IMR-90 (cell line): ENCODE measurements around the gene MUC5B. TPM values are rescaled to one million over a fixed set of nuclear protein-coding genes. Genes with fewer than 3 reads are reported as not detected.

Source experiments
- ATAC-seq: fragments of 200-7000 bp; cut with Tn5 transposase; 2 replicates; pipeline ENCODE4 v1.9.1; 2020; ENCODE audit warnings: low read depth, mild to moderate bottlenecking, moderate library complexity
- BruUV-seq: library from RNA; stranded (reverse); fragments of 400-500 nt; replicated peaks from 2 replicates; lab custom pipeline; 2021; lab: Mats Ljungman, UMichigan
- CTCF ChIA-PET: fragments of 300-600 bp; formaldehyde crosslinking; extraction: SDS; loops from one replicate; lab custom pipeline; 2021; ENCODE audit warnings: antibody characterized with exemption; lab: Yijun Ruan, JAX
- POLR2A ChIA-PET: fragments of 300-600 bp; sonication (Branson Sonifier 250); formaldehyde crosslinking; loops from one replicate; lab custom pipeline; 2022; ENCODE audit warnings: antibody characterized with exemption; ENCODE audit not compliant: unreplicated experiment; lab: Charles Lee
- DNase-seq: peaks from one replicate; pipeline ENCODE4 v3.0.0; 2013
- H2AFZ ChIP-seq: replicated peaks from 2 replicates; pipeline ENCODE3; 2013; ENCODE audit warnings: low read length, mild to moderate bottlenecking; ENCODE audit not compliant: poor library complexity
- H2AK5ac ChIP-seq: 2 replicates; pipeline ENCODE4 v1.6.1; 2013; ENCODE audit warnings: low read depth, low read length, inconsistent platforms
- H2AK9ac ChIP-seq: replicated peaks from 2 replicates; pipeline ENCODE3; 2013; ENCODE audit warnings: mild to moderate bottlenecking, low read depth, low read length, moderate library complexity; ENCODE audit not compliant: poor library complexity
- H2BK120ac ChIP-seq: 2 replicates; pipeline ENCODE4 v1.6.1; 2013; ENCODE audit warnings: low read depth, low read length, inconsistent platforms
- H2BK15ac ChIP-seq: 3 replicates; pipeline ENCODE4 v1.6.1; 2013; ENCODE audit warnings: low read depth, low read length, inconsistent platforms
- H2BK20ac ChIP-seq: 2 replicates; pipeline ENCODE4 v1.6.1; 2013; ENCODE audit warnings: low read depth, mild to moderate bottlenecking, inconsistent platforms, low read length, moderate library complexity
- H2BK5ac ChIP-seq: 2 replicates; pipeline ENCODE4 v1.6.1; 2013; ENCODE audit warnings: mild to moderate bottlenecking, low read depth, low read length, inconsistent platforms; ENCODE audit not compliant: poor library complexity, severe bottlenecking
- H3K14ac ChIP-seq: replicated peaks from 2 replicates; pipeline ENCODE4 v1.6.1; 2013; ENCODE audit warnings: low read depth, low read length, inconsistent platforms
- H3K18ac ChIP-seq: 2 replicates; pipeline ENCODE4 v1.6.1; 2013; ENCODE audit warnings: low read depth, low read length, control low read depth
- H3K23ac ChIP-seq: 2 replicates; pipeline ENCODE4 v1.6.1; 2013; ENCODE audit warnings: low read depth, low read length, inconsistent platforms
- H3K27ac ChIP-seq: 2 replicates; pipeline ENCODE4 v1.5.1; 2013; ENCODE audit warnings: mild to moderate bottlenecking, control low read depth, low read length; ENCODE audit not compliant: insufficient read depth
- H3K27me3 ChIP-seq: 2 replicates; pipeline ENCODE4 v1.6.1; 2013; ENCODE audit warnings: low read length; ENCODE audit not compliant: control insufficient read depth, insufficient read depth
- H3K36me3 ChIP-seq: 2 replicates; pipeline ENCODE4 v1.6.1; 2013; ENCODE audit warnings: low read length, mixed read lengths; ENCODE audit not compliant: control insufficient read depth, insufficient read depth
- H3K4ac ChIP-seq: 2 replicates; pipeline ENCODE4 v1.6.1; 2013; ENCODE audit warnings: low read depth, low read length, inconsistent platforms
- H3K4me1 ChIP-seq: 2 replicates; pipeline ENCODE4 v1.6.1; 2013; ENCODE audit warnings: low read length, mixed read lengths; ENCODE audit not compliant: control insufficient read depth, insufficient read depth
- H3K4me2 ChIP-seq: 2 replicates; pipeline ENCODE4 v1.6.1; 2013; ENCODE audit warnings: low read depth, mild to moderate bottlenecking, control low read depth, low read length, moderate library complexity
- H3K4me3 ChIP-seq: 2 replicates; pipeline ENCODE4 v1.5.1; 2013; ENCODE audit warnings: low read depth, mild to moderate bottlenecking, control low read depth, low read length, moderate library complexity; ENCODE audit not compliant: insufficient read depth
- H3K56ac ChIP-seq: 2 replicates; pipeline ENCODE4 v1.6.1; 2013; ENCODE audit warnings: low read length, inconsistent platforms; ENCODE audit not compliant: insufficient read depth; ENCODE audit errors: extremely low read depth
- H3K79me1 ChIP-seq, 2 experiments: 2 replicates each; pipeline ENCODE4 v1.6.1; 2013; ENCODE audit warnings: low read length in 2 of 2, inconsistent platforms in 1 of 2, low read depth in 1 of 2
- H3K9ac ChIP-seq: 2 replicates; pipeline ENCODE4 v1.6.1; 2013; ENCODE audit warnings: low read depth, low read length, control low read depth
- H3K9me1 ChIP-seq: 2 replicates; pipeline ENCODE4 v1.6.1; 2013; ENCODE audit warnings: low read length, inconsistent platforms; ENCODE audit not compliant: insufficient read depth
- H3K9me3 ChIP-seq: 2 replicates; pipeline ENCODE4 v1.6.1; 2013; ENCODE audit warnings: low read length; ENCODE audit not compliant: control insufficient read depth, insufficient read depth
- H4K20me1 ChIP-seq: 2 replicates; pipeline ENCODE4 v1.6.1; 2013; ENCODE audit warnings: low read length, inconsistent platforms; ENCODE audit not compliant: insufficient read depth
- H4K5ac ChIP-seq: 2 replicates; pipeline ENCODE4 v1.6.1; 2013; ENCODE audit warnings: mild to moderate bottlenecking, low read depth, low read length, control low read depth
- H4K8ac ChIP-seq, 2 experiments: 2 replicates each; pipeline ENCODE4 v1.6.1; 2013; ENCODE audit warnings: low read depth in 2 of 2, low read length in 2 of 2, control low read depth in 1 of 2, inconsistent platforms in 1 of 2
- H4K91ac ChIP-seq: 2 replicates; pipeline ENCODE4 v1.6.1; 2013; ENCODE audit warnings: low read depth, low read length, inconsistent platforms; ENCODE audit not compliant: insufficient read depth
- BHLHE40 ChIP-seq: fragments of 150-350 bp; IDR thresholded peaks from 2 replicates; pipeline ENCODE4 v1.6.1; 2016; ENCODE audit warnings: mild to moderate bottlenecking, low read depth, low read length
- CEBPB ChIP-seq: IDR thresholded peaks from 2 replicates; pipeline ENCODE4 v1.6.1; 2012; ENCODE audit warnings: low read depth, low read length, improper control_type of control experiment
- CHD1 ChIP-seq: IDR thresholded peaks from 2 replicates; pipeline ENCODE4 v1.6.1; 2012; ENCODE audit warnings: low read depth, low read length, improper control_type of control experiment
- CTCF ChIP-seq: conservative IDR thresholded peaks from 2 replicates; pipeline ENCODE4 v1.5.1; 2012; ENCODE audit warnings: mild to moderate bottlenecking, low read depth, low read length, improper control_type of control experiment
- ELK1 ChIP-seq: fragments of 150-350 bp; IDR thresholded peaks from 2 replicates; pipeline ENCODE4 v1.6.1; 2016; ENCODE audit warnings: low read depth, mild to moderate bottlenecking, low read length, moderate library complexity, borderline replicate concordance
- FOS ChIP-seq: fragments of 150-350 bp; IDR thresholded peaks from 2 replicates; pipeline ENCODE4 v1.6.1; 2016; ENCODE audit warnings: low read depth, low read length
- MAFK ChIP-seq: IDR thresholded peaks from 2 replicates; pipeline ENCODE4 v1.6.1; 2012; ENCODE audit warnings: low read depth, low read length, improper control_type of control experiment
- MAZ ChIP-seq: IDR thresholded peaks from 2 replicates; pipeline ENCODE4 v1.6.1; 2012; ENCODE audit warnings: low read depth, mild to moderate bottlenecking, low read length, improper control_type of control experiment, moderate library complexity, borderline replicate concordance
- MXI1 ChIP-seq: IDR thresholded peaks from 2 replicates; pipeline ENCODE4 v1.6.1; 2012; ENCODE audit warnings: low read depth, mild to moderate bottlenecking, low read length, moderate library complexity, borderline replicate concordance
- NFE2L2 ChIP-seq: fragments of 150-350 bp; IDR thresholded peaks from 2 replicates; pipeline ENCODE4 v1.6.1; 2016; ENCODE audit warnings: low read depth, mild to moderate bottlenecking, low read length
- POLR2A ChIP-seq: IDR thresholded peaks from 2 replicates; pipeline ENCODE4 v1.6.1; 2012; ENCODE audit warnings: mild to moderate bottlenecking, low read depth, low read length
- RAD21 ChIP-seq: IDR thresholded peaks from 2 replicates; pipeline ENCODE4 v1.6.1; 2012; ENCODE audit warnings: low read length, improper control_type of control experiment
- RCOR1 ChIP-seq: IDR thresholded peaks from 2 replicates; pipeline ENCODE4 v1.6.1; 2012; ENCODE audit warnings: mild to moderate bottlenecking, low read length, improper control_type of control experiment; ENCODE audit not compliant: insufficient replicate concordance
- RFX5 ChIP-seq: IDR thresholded peaks from 2 replicates; pipeline ENCODE4 v1.8.0; 2012; ENCODE audit warnings: low read depth, mild to moderate bottlenecking, low read length, moderate library complexity
- SMC3 ChIP-seq: fragments of 150-350 bp; IDR thresholded peaks from 2 replicates; pipeline ENCODE4 v1.6.1; 2016; ENCODE audit warnings: low read depth, mild to moderate bottlenecking, antibody characterized with exemption, low read length, moderate library complexity
- WGBS, 2 experiments: methylation state at CpG; one replicate each; pipeline versions ENCODE4 v1.1.5 to v1.1.7; 2013; ENCODE audit warnings: missing lambda C conversion rate in 2 of 2; ENCODE audit not compliant: insufficient read length in 1 of 2; ENCODE audit errors: extremely low coverage in 2 of 2; 5-methylcytosine and 5-hydroxymethylcytosine counted together
- dilution Hi-C: fragments of 300-500 bp; cut with HindIII; formaldehyde crosslinking; loops from one replicate; pipeline ENCODE4 v1.14.3; 2018; ENCODE audit warnings: low sequenced_read_pairs; ENCODE audit not compliant: unreplicated experiment
- in situ Hi-C: fragments of 300-500 bp; cut with MboI; formaldehyde crosslinking; loops from 3 replicates; pipeline ENCODE4 v1.14.3; 2019; ENCODE audit warnings: low sequenced_read_pairs, inconsistent platforms, mixed read lengths
- intact Hi-C: fragments of 100-400 bp; cut with micrococcal nuclease; formaldehyde crosslinking; loops from 2 replicates; pipeline ENCODE4 v1.10.0; 2022
- polyA plus RNA-seq, 3 experiments: library from polyadenylated mRNA; depleted of rRNA; stranded (reverse); fragments of >200 nt; gene quantifications; 2 replicates each; pipeline ENCODE4 v1.2.3, GENCODE V29; 2012; ENCODE audit warnings: low replicate concordance in 1 of 3
- total RNA-seq: library from RNA; depleted of rRNA; stranded (reverse); fragments of >200 nt; gene quantifications from 2 replicates; pipeline ENCODE4 v1.2.3, GENCODE V29; 2012
- TF ChIP-seq, protein P1 (sequence below): fragments of 150-350 bp; IDR thresholded peaks from 2 replicates; pipeline ENCODE4 v1.6.1; 2017; ENCODE audit warnings: mild to moderate bottlenecking, antibody characterized with exemption, low read length, low read depth

MUC5B gene
- total and polyA plus RNA-seq, 2 of the 4 experiments (the other 2 are of a cell fraction) = not detected

DNA sequence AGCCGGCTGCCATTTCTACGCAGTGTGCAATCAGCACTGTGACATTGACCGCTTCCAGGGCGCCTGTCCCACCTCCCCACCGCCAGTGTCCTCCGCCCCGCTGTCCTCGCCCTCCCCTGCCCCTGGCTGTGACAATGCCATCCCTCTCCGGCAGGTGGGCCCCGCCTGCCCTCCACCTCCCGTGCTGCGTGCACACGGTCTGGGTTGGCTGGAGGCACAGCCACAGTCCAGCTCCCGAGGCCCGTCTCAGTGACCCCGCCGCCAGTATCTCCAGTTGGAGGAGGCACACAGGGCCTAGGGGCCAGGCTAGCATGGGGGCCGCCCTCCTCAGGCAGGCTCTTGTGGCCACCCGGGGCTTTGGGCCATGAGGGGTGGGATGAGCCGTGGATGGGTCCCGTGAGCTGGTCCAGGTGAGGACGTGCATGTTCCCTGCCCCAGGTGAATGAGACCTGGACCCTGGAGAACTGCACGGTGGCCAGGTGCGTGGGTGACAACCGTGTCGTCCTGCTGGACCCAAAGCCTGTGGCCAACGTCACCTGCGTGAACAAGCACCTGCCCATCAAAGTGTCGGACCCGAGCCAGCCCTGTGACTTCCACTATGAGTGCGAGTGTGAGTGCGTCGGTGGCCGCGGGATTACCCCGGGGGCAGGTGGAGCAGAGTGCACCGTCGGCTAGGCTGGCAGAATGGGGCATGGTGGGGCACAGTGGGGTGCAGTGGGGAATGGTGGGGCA, 29.7 kb downstream of the MUC5B start:
- dilution Hi-C loops (no loop called here), in situ Hi-C loops (no loop called here), intact Hi-C loops (no loop called here)
- Histone ChIP-seq H4K91ac (no peak overlapping the region), H3K4me3 (no peak overlapping the region), H2AFZ (no peak overlapping the region), H4K8ac (no peak overlapping the region), H2AK9ac (no peak overlapping the region), H2BK120ac (no peak overlapping the region), H3K36me3 (no peaks in the 10 kb centered on the region), H4K5ac (no peak overlapping the region), H3K18ac (no peak overlapping the region), H3K4me2 (no peak overlapping the region), H2BK20ac (no peak overlapping the region), H2BK5ac (no peak overlapping the region), H3K79me1 (no peaks in the 10 kb centered on the region), H3K27me3 (no peaks in the 10 kb centered on the region), H3K9me1 (no peaks in the 10 kb centered on the region), H3K4ac (no peak overlapping the region), H3K27ac (no peak overlapping the region), H3K4me1 (no peaks in the 10 kb centered on the region), H3K56ac (no peak overlapping the region), H4K20me1 (no peaks in the 10 kb centered on the region), H3K23ac (no peak overlapping the region), H2AK5ac (no peak overlapping the region), H3K9ac (no peak overlapping the region), H3K14ac (no peak overlapping the region), H3K9me3 (peaks cover 12% of the 10 kb centered on the region; the same call in 1 of the 2 replicates), H2BK15ac (no peak overlapping the region)
- ChIA-PET POLR2A (no interaction called here), CTCF (no interaction called here)
- DNase-seq (no peak), ATAC-seq (no peak)
- TF ChIP-seq RCOR1 = no peak
- TF ChIP-seq, protein P1, sequence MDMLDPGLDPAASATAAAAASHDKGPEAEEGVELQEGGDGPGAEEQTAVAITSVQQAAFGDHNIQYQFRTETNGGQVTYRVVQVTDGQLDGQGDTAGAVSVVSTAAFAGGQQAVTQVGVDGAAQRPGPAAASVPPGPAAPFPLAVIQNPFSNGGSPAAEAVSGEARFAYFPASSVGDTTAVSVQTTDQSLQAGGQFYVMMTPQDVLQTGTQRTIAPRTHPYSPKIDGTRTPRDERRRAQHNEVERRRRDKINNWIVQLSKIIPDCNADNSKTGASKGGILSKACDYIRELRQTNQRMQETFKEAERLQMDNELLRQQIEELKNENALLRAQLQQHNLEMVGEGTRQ = no peak
- TF ChIP-seq CEBPB = no peak
- TF ChIP-seq MAFK = no peak
- TF ChIP-seq CTCF = no peak
- TF ChIP-seq NFE2L2 = no peak
- no peak for TF ChIP-seq ELK1
- no peak for TF ChIP-seq SMC3
- no peak for TF ChIP-seq FOS
- TF ChIP-seq BHLHE40 = no peak
- no peak for TF ChIP-seq RFX5
- TF ChIP-seq MXI1 = no peak
- no peak for TF ChIP-seq CHD1
- TF ChIP-seq MAZ = no peak
- TF ChIP-seq POLR2A = no peak
- no peak for TF ChIP-seq RAD21
- no TSS peak for BruUV-seq
- 90% methylated on average over 24 of the region's 38 CpGs; no CpG with 5 or more reads in 1 of the 2 experiments for WGBS, 2 experiments
